Myocyte (in vitro differentiated cells): ENCODE results near the gene TSFM. TPM values are rescaled to one million over a fixed set of nuclear protein-coding genes. Genes with fewer than 3 reads are reported as not detected.
A peak's percentile ranks its signal among the peaks of the same experiment; 100 is the strongest.

Experiments
- microRNA counts: library from miRNA; unstranded; fragments of <30 nt; microRNA quantifications from one replicate; lab custom pipeline; 2016
- microRNA-seq: library from miRNA; unstranded; fragments of <30 nt; microRNA quantifications from one replicate; pipeline ENCODE4, GENCODE V29; 2016
- total RNA-seq: library from RNA; depleted of rRNA; stranded (reverse); fragments of >200 nt; gene quantifications from 2 replicates; pipeline ENCODE4 v1.2.3, GENCODE V29; 2014

Gene TSFM
- total RNA-seq, 1 donor from 2014 or later: 51.9 TPM

MicroRNAs encoded within 50 kb of the gene (microRNA counts, 767-probe panel; counts per million panel counts)
- 9,994 counts per million, percentile 39 among the panel's probes with 10 or more counts for microRNA hsa-miR-26a-5p (lab: Ali Mortazavi, UCI)

Small RNAs within 50 kb of the gene (microRNA-seq; reads per million reads assigned to microRNA genes)
- gene MIR26A2 (148 reads per million, percentile 61 among the genes with 10 or more reads in this experiment), gene MIR6759 (not detected)

Other genes with a start within 250 kb of the TSFM start
- gene DCTN2, start 235.6 kb upstream of the TSFM start, total RNA-seq: 170 and 179 TPM in 2 replicates
- not detected in 2 replicates for gene KIF5A, start 232.7 kb upstream of the TSFM start, total RNA-seq
- gene PIP4K2C, start 191.6 kb upstream of the TSFM start, total RNA-seq: 15.4 and 20.2 TPM in 2 replicates
- 22.1 and 22.5 TPM in 2 replicates for gene DTX3, start 178.0 kb upstream of the TSFM start, total RNA-seq
- gene ARHGEF25, start 171.4 kb upstream of the TSFM start, total RNA-seq: 8.6 and 12.4 TPM in 2 replicates
- 2.5 and 3.4 TPM in 2 replicates for gene B4GALNT1, start 149.6 kb upstream of the TSFM start, total RNA-seq
- 288 and 306 TPM in 2 replicates for gene OS9, start 88.7 kb upstream of the TSFM start, total RNA-seq
- gene AGAP2, start 44.0 kb upstream of the TSFM start, total RNA-seq: 9.8 and 30.2 TPM in 2 replicates
- 50.7 and 141 TPM in 2 replicates for gene TSPAN31, start 37.7 kb upstream of the TSFM start, total RNA-seq
- 175 and 180 TPM in 2 replicates for gene CDK4, start 30.5 kb upstream of the TSFM start, total RNA-seq
- gene MARCHF9, start 27.7 kb upstream of the TSFM start, total RNA-seq: 8.7 and 9.1 TPM in 2 replicates
- gene CYP27B1, start 15.7 kb upstream of the TSFM start, total RNA-seq: 1.2 TPM in 1 of 2 replicates, not detected in the other
- gene METTL1, start 10.7 kb upstream of the TSFM start, total RNA-seq: 9.9 and 13.6 TPM in 2 replicates
- gene EEF1AKMT3, start 10.2 kb upstream of the TSFM start, total RNA-seq: 2.7 and 3.1 TPM in 2 replicates
- 0.48 TPM in 1 of 2 replicates, not detected in the other for gene AVIL, start 35.9 kb downstream of the TSFM start, total RNA-seq
- 37.9 and 43.4 TPM in 2 replicates for gene CTDSP2, start 63.9 kb downstream of the TSFM start, total RNA-seq
- gene ATP23, start 158.8 kb downstream of the TSFM start, total RNA-seq: 4.1 and 7.0 TPM in 2 replicates